Kasumi-1 (cell line): ENCODE measurements around the gene AKAP8L.

Source experiments
- DNase-seq, 2 experiments: peaks; one replicate each; lab custom pipeline; 2025; lab: John Stamatoyannopoulos, UW

Gene AKAP8L

GRCh38 chr19:15432629-15433518 is 14.1 kb upstream of the AKAP8L start:
- DNase-seq, result peak; percentile 73 to 77

DNA sequence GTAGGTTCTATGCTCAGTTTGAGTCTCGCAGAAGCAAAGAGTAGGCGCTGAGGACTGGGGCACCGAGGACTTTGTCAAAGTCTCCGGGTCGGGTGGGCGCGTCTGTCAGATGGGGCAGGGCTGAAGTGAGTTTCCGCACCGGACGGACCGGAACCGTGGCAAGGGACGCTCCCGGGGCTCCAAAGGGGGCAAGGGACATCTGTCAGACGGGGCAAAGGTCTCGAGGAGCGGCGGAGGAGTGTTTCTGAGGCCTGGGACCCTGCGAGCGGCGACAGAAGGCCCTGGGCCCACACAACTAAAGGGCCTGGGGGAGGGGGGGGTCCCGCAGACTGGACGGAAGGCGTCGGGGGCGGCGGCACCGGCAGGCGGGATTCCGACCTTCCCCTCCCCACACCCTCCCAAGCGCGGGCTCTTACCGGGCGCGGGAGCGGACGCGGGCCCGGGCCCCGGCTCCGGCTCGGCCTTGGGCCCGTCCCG is 13.3 kb upstream of the AKAP8L start:
- DNase-seq, result no peak

GRCh38 chr19:15431396-15432017 is 12.7 kb upstream of the AKAP8L start:
- DNase-seq, result no peak

DNA sequence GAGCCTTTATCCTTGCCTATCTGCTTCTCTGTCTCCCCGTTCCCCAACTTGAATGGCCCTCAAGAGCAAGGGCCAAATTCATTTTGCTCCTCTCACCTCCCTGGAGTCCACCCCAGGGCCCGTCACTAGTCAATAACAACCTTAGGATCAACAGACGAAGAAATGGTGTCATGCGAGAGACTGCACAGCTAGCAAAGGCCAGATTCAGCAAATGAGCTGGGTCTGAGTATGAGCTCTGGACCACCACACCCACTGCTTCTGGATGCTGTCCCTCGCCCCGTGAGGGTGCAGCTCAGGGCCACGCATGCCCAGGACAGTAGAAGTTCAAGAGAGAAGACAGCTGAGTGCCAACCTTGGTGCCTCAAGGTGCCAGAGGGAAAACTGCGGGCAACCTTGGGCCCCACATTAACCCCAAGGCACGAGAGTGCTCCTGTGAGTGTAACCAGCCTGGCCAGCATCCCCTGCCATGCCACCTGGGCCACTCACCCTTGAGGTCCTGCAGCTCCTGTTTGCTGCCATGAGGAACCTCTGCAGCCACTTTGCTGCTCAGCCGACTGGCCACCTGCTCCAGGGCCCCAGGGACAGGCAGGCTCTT is 11.8 kb upstream of the AKAP8L start:
- DNase-seq, result no peak

GRCh38 chr19:15429825-15430467 is 11.2 kb upstream of the AKAP8L start:
- DNase-seq, result no peak

- no peak for DNase-seq
Observed at GRCh38 chr19:15428956-15429824, 10.4 kb upstream of the AKAP8L start.

DNA sequence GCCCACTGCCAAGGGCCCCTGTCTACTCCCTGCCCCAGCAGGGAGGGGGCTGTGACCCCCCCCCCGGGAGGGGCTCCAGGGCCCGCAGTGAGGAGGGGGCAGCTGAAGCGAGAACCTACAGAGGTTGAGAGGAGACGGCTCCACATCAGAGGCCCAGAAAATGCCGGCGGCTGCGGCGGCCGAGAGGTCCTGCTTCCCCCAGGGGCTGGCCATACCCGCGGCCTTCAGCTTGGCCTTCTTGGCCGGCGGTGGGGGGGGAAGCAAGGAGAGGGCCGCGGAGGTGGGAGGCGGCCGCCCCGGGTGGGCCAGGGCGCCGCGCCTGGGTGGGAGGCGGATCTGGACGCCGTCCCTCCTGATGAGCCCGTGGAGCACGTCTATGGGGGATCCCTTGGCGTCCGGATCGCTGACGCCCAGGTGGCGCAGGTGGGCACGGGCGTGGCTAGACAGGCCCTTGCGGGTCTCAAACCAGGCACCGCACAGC is 9.2 kb upstream of the AKAP8L start:
- DNase-seq, result no peak

GRCh38 chr19:15427350-15427700 is 8.5 kb upstream of the AKAP8L start:
- DNase-seq, result no peak

GRCh38 chr19:15426485-15427349 is 7.9 kb upstream of the AKAP8L start:
- DNase-seq, result no peak

- DNase-seq, result no peak
Observed at GRCh38 chr19:15425321-15425950, 6.6 kb upstream of the AKAP8L start.

DNA sequence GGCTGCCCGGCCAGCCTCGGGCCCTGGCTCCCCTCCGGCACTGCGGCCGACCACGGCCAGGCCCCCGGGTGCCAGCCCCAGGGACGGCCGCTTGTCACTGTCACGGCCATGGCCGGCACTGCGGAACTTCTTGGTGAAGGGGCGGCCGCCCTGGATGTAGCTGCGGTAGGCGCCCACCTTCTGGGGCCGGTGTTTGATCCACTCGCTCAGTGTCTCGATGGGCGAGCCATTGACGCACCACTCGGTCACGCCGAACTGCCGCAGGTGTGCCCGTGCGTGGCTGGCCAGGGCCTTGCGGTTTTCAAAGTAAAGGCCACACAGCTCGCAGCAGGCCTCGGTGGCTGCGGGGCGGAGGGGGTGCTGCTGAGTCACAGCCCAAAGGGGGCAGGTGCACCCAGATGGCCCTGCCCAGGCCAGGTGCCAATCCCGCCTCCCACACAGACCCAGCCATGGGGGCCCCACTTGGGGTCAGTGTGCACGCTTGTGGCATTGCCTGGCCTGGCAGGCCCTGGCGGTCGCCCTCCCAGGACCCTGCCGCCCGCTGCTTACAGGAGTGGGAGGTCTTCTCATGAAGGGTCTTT is 6.0 kb upstream of the AKAP8L start:
- no peak for DNase-seq

DNA sequence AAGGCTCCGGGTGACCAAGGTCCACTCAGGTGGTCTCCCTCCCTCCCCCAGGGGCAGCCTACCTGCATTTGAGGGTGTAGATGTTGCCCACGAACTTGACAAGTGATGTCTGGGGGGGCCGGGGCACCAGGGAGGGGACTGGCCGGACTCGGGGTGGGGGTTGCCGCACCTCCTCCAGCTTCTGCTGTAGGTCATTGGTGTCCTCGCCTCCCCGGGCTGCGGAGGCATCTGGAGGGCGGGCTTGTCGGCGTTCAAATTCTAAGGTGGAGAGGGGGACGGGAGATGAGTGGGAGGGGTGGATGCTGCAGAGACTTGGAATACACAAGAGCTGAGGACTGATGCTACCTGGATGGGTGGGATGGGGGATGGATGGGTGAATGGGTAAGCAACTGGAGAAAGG is 5.3 kb upstream of the AKAP8L start:
- DNase-seq, result no peak

- no peak for DNase-seq
Observed at GRCh38 chr19:15423130-15423529, 4.3 kb upstream of the AKAP8L start.

DNA sequence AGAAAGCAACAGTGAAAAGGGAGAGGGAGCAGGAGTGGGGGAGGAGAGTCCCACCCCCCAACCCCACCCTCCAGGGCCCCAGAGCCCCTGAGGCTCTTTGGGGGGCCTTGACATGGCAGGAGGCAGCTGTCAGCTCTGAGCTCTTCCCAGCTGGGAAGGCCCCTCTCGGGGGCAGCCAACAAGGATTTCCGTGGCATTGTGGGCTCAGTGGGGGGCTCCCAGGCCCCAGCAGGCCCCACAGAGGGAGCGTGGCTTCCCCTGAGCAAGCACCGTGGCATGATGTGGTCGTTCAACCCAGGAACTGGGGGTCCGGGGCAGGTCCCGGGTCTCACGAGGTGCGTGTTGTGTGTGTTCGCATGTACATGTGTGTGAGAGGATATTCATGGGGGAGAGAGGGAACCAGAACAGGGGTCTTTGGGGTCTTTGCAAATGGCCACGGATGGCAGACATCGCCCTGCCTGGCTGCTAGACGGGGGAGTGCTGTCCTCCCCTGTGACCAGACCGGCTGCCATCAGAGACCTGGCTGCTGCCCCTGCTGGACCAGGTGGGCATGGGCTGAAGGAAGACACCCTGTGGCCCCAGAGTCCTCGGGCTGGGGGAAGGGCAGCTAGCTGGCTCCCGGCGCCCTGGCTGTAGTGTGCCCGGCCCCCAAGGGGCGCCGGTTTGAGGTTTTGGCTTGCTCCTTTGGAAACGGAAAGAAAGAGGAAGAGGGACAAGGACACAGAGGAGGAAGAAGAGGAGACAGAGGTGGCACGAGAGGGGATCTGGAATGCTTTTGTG is 3.7 kb upstream of the AKAP8L start:
- no peak for DNase-seq

DNA sequence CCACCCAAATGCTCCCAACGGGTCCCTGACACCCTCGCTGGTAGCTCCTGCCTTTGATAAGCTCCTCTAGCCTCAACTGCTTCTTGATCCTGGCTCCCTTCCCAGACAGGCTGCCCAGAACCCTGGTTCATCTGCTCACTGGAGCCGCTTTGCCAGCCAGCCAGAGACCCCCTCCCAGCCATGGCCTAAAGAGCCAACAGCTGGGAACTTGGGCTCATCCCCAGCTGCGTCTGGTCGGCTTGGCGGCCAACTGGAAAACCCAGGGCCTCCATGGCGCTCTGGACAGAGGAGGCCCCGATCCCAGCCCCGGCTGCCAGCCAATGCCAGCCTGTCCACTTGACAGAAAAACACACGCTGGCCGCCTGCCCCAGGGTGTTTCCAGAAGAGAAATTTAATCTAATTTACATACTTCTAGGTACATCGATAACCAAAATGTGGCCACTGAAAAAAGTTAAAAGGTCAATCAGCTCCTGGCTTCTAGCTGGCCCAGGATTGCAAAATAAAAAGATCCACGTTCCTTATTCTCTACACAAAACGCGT is 3.0 kb upstream of the AKAP8L start:
- no peak for DNase-seq

GRCh38 chr19:15421136-15421695 is 2.4 kb upstream of the AKAP8L start:
- DNase-seq, result no peak

GRCh38 chr19:15419413-15420025 is 731 bp upstream of the AKAP8L start:
- DNase-seq, result no peak

DNA sequence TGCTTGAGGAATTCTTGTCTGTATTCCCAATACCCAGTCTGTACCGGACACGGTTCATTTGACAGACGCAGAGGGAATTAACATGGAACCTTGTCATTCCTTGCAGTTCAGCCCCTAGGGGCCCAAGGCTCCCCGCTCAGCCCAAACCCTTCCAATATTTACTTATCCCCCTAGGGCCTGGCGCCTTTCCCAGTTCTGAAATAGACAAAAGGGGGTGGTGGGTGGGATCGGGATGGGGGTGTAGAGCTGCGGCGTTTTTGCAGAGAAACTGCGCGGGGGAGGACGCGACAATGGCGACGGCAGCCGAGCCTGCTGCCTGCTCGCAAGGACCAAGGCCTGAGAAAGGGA is 583 bp downstream of the AKAP8L start:
- no peak for DNase-seq
